Left ventricle myocardium inferior (tissue), 1 donor: ENCODE measurements around the gene NAALADL2. TPM values are rescaled to one million over a fixed set of nuclear protein-coding genes. Genes with fewer than 3 reads are reported as not detected.

Experiments used
- DNase-seq: peaks from one replicate; pipeline ENCODE4 v3.0.0-alpha.2; 2020
- H3K27ac ChIP-seq: fragments of 200-600 bp; replicated peaks from 2 replicates; pipeline ENCODE4 v1.8.0; 2021
- H3K27me3 ChIP-seq: fragments of 200-600 bp; 2 replicates; pipeline ENCODE4 v1.8.0; 2021; ENCODE audit warnings: low read depth
- H3K36me3 ChIP-seq: fragments of 200-600 bp; 2 replicates; pipeline ENCODE4 v1.8.0; 2021
- H3K4me1 ChIP-seq: fragments of 200-600 bp; 2 replicates; pipeline ENCODE4 v1.8.0; 2021
- H3K4me3 ChIP-seq: fragments of 200-600 bp; 2 replicates; pipeline ENCODE4 v1.8.0; 2021; ENCODE audit warnings: mild to moderate bottlenecking, moderate library complexity
- H3K9me3 ChIP-seq: fragments of 200-600 bp; replicated peaks from 2 replicates; pipeline ENCODE4 v1.8.0; 2021
- intact Hi-C: fragments of 100-400 bp; cut with micrococcal nuclease; formaldehyde crosslinking; loops from one replicate; pipeline ENCODE4 v1.11.0; 2022
- total RNA-seq: library from RNA; stranded (reverse); fragmentation: NEBNext Ultra II Directional; extraction: Animal tissue kit (Norgen Biotek cat#: 25700); gene quantifications from one replicate; pipeline ENCODE4 v1.2.1, GENCODE V29; 2021
- TF ChIP-seq, protein P1 (sequence below): fragments of 200-600 bp; IDR thresholded peaks from 2 replicates; pipeline ENCODE4 v1.8.0; 2021; ENCODE audit warnings: antibody characterized with exemption, mild to moderate bottlenecking, borderline replicate concordance
- donor health status: DM: no; HTN: yes; CAD: no; lungs with severe emphysema.

NAALADL2 gene
- total RNA-seq, 1 donor from 2014 or later, result 5.8 TPM

DNA sequence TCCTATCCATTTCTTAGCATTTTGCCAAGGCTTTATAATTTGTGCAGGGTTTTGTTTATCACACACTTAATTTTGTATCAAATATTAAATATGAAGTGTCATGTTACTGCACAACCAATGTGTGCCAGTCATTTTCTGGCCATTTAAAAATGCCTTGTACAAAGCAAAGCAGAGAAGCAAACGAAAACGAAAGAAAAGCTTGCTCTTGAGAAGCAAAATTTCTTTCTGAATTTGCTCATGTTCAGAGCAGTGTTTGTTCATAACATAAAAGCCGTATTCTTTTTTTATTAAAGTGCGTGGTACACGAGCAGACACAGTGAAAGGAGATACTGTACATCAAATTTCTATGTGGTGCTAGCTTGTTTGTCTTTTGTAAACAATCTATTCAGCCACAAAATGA, 792.6 kb downstream of the NAALADL2 start:
- no peak for DNase-seq
- no peaks in the 10 kb centered on the region for H3K36me3 ChIP-seq
- no peak overlapping the region for H3K4me3 ChIP-seq
- intact Hi-C loops, result no loop called here
- H3K9me3 ChIP-seq, result no peaks in the 10 kb centered on the region
- H3K27me3 ChIP-seq, result no peaks in the 10 kb centered on the region
- no peaks in the 10 kb centered on the region for H3K4me1 ChIP-seq
- TF ChIP-seq, protein P1, sequence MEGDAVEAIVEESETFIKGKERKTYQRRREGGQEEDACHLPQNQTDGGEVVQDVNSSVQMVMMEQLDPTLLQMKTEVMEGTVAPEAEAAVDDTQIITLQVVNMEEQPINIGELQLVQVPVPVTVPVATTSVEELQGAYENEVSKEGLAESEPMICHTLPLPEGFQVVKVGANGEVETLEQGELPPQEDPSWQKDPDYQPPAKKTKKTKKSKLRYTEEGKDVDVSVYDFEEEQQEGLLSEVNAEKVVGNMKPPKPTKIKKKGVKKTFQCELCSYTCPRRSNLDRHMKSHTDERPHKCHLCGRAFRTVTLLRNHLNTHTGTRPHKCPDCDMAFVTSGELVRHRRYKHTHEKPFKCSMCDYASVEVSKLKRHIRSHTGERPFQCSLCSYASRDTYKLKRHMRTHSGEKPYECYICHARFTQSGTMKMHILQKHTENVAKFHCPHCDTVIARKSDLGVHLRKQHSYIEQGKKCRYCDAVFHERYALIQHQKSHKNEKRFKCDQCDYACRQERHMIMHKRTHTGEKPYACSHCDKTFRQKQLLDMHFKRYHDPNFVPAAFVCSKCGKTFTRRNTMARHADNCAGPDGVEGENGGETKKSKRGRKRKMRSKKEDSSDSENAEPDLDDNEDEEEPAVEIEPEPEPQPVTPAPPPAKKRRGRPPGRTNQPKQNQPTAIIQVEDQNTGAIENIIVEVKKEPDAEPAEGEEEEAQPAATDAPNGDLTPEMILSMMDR, result no peak
- no peak overlapping the region for H3K27ac ChIP-seq

DNA sequence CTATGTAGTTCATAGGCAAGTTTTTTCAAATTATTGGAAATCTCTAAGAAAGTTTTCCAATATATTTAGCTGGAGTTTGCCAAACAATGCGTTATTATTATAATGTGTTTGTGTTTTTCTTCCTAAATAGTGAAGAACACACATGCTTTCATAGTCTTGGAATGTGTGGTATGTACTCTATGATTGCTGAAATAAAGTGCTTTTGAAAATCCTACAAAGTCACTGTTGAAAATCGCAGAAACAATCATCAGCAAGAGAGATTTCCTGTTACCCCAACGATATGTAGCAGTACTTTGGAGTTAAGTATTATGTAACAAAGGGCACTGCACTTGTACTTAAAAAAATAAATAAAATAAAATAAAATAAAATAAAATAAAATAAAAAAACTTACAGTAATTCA, 796.2 kb downstream of the NAALADL2 start:
- no peaks in the 10 kb centered on the region for H3K9me3 ChIP-seq
- DNase-seq, result no peak
- TF ChIP-seq, protein P1, result no peak
- intact Hi-C loops, result no loop called here
- no peak overlapping the region for H3K27ac ChIP-seq
- H3K36me3 ChIP-seq, result no peaks in the 10 kb centered on the region
- H3K4me1 ChIP-seq, result no peaks in the 10 kb centered on the region
- H3K4me3 ChIP-seq, result no peak overlapping the region
- H3K27me3 ChIP-seq, result no peaks in the 10 kb centered on the region

DNA sequence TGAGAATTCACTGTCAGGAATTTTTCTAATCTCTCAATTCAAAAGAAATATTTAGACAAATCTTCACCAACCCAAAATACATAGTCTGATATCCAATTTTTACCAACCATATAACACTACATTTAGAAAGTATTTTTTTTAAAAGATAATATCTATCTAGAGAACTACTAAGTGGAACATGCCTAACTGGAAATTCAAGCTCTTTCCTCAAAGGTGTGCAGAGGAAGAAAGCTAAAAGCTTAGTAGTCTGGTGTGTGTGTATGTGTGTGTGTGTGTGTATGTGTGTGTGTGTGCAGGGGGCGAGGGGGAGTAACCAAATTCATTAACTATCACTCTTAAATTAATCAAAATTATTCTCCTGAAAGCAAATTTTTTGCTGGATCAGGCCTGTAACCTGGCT, 797.3 kb downstream of the NAALADL2 start:
- TF ChIP-seq, protein P1, result no peak
- H3K27me3 ChIP-seq, result no peaks in the 10 kb centered on the region
- intact Hi-C loops, result no loop called here
- no peak for DNase-seq
- H3K9me3 ChIP-seq, result no peaks in the 10 kb centered on the region
- H3K27ac ChIP-seq, result no peak overlapping the region
- H3K4me1 ChIP-seq, result no peaks in the 10 kb centered on the region
- H3K4me3 ChIP-seq, result no peak overlapping the region
- H3K36me3 ChIP-seq, result no peaks in the 10 kb centered on the region

DNA sequence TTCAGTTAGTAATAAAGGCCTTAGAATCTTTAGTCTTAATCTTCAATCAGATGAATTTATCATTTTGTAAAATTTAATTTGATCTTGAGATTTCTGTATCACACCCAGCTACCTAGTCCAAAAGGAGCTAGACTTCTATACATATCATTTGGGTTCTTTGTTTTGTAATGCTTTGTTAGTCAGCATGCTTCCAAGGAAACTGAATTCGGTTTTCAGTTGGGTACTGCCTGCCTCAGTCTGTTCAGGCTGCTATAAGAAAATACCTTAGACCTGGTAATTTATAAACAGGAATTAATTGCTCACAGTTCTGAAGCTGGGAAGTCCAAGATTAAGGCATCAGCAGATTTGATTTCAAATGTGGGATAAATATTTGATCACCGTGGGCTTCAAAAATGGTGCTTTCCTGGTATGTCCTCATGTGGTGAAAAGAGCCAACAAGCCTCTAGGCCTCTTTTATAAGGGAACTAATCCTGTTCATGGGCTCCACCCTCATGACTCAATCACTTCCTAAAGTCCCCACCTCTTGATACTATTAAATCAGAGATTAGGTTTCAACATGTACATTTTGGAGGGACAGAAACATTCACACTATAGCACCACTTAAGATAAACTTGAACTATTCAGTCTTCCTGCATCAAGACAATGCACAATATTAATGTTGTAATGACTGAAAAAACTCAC, 800.7 kb downstream of the NAALADL2 start:
- intact Hi-C loops, result no loop called here

DNA sequence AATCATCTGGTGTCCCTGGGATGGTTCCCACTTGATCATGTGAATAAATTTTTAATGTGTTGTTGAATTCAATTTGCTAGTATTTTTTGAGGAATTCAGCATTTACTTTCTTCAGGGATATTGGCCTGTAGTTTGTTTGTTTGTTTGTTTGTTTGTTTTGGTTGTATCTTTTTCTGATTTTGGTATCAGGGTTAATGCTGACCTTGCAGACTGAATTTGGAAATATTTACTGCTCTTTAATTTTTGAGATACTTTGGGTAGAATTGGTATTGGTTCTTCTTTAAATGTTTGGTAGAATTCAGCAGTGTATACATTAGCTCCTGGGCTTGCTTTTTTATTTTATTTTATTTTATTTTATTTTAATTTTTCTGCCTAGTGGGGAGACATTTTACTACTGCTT, 803.7 kb downstream of the NAALADL2 start:
- intact Hi-C loops, result no loop called here
- Histone ChIP-seq H3K36me3 (no peaks in the 10 kb centered on the region), H3K4me1 (no peaks in the 10 kb centered on the region), H3K27ac (no peak overlapping the region), H3K4me3 (no peak overlapping the region), H3K27me3 (no peaks in the 10 kb centered on the region), H3K9me3 (no peaks in the 10 kb centered on the region)
- no peak for DNase-seq
- TF ChIP-seq, protein P1, result no peak

More for the DNA sequence above, 800.7 kb downstream of the NAALADL2 start:
- no peaks in the 10 kb centered on the region for H3K4me1 ChIP-seq
- no peaks in the 10 kb centered on the region for H3K36me3 ChIP-seq
- H3K27ac ChIP-seq, result no peak overlapping the region
- no peaks in the 10 kb centered on the region for H3K9me3 ChIP-seq
- TF ChIP-seq, protein P1, result no peak
- H3K27me3 ChIP-seq, result no peaks in the 10 kb centered on the region
- no peak overlapping the region for H3K4me3 ChIP-seq
- no peak for DNase-seq
